HS-27A (cell line): ENCODE data around the gene CELF3.
"Not testable (repeated sequence)": the region's sequence is repeated elsewhere in the genome, so short reads cannot be mapped to it uniquely, and the experiment has no call there.

ENCODE experiments used
- DNase-seq: peaks from one replicate; pipeline ENCODE4 v3.0.0-alpha.2; 2012; ENCODE audit warnings: low read depth, missing footprints

The CELF3 gene

DNA sequence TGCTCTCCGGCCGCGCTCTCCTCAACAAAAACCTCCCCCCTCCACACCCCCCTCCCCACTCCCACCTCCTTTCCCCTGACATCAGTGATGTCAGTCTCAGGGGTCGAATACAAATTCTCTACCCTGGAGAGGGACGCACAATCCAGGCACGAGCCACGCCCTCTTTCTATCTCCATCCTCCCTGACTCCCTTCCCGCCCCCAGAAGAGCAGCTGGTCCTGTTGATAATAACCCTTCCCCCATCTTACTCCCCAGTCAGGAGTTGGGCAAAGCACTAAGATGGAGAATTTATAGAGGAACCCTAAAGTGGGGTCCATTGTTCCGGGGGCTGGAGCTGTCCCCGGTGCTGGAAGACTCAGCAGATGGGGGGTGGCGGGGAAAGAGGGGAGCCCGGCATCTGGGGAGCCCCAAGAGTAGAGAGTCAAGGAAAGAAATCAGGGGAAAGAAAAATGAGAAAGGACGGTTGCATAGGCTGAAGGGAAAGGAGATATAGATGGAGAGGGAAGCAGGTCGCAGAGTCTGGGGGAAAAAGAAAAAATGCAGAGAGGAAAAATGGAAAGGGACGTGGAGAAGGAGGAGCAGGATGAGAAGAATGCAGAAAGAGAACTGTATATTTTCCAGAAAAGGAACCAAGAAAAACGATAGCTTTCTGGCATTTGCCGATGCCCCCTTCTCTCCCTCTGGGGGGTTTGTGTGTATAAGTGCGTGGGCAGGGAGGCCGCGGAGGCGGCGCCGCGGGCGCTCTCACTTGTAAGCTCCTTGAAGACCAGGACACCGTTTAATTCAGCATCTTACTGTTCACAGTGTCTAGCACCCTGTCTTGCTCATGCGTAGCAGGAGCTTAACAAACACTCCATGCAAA is at the start of gene CELF3:
CELF3 (minus strand) TSS at position 33 of the 861 bp plus-strand sequence. CDS start 783 bp downstream, outside the sequence.
- no peak for DNase-seq

DNA sequence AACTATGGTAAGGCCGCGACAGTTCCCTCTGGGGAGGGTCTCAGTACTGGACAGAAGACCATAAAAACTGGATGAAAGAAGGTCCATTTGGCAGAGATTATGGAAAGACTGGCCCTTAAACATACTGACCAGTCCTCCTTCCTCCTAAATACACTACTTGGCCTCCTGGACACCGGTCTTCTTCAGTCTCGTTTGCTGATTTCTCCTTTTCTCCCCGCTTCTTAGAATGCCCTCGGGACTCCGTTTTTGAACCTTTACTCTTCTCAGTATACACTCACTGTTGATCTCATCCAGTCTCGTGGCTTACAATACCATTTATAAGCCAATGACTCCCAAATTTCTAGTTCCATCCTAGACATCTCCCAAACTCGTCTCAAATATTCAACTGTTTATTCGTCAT is 47.4 kb upstream of the CELF3 start:
- DNase-seq, result no peak

DNA sequence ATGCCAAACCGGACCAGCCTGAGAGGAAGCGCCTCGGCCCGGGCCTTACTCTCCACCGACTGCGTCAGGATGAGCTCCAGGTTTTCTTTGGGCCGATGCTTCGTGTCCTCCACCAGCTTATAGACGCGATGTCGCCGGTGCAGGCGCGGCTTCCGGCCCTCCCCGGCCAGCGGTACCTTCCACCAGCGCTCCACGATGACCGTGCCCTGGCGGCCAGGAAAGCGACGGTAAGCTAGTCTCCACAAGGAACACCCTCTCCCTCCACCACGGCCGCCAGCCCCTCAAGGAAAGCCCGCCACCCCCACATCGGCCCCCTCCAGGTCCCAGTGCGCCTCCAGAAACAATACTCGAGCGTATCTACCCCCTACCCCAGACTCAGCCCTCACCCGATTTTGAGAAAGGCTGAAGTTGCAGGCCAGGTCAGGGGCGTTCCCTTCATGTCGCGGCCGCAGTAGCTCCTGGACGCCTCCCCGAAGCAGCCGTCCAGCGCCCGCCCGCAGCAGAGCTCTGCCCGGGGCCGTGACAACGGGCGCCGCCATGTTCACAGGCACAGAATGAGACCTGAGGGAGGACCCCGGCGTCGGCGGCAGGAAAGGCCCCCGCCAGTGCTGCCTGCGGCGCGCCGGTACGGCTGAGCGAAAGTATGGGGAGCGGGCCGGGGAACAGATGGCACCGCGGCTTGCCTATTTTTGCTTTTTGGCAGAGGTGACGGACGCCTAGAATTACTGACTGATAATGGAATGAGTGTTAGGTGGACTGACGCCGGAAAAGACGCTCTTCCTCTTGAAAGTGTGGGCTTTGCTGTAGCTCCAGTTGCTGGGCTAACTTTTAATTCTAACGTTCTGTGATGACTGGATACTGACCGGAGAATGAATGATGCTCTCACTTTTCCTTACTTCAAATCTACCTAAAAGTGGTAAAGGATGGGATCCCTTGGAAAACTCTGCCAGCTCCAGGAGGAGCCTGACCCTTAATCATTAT is 46.6 kb upstream of the CELF3 start, which contains the start of gene MRPL9:
MRPL9 (minus strand) TSS at position 556 of the 981 bp plus-strand sequence; CDS start at position 539, 17 bp downstream.
- peak; percentile 29 for DNase-seq

DNA sequence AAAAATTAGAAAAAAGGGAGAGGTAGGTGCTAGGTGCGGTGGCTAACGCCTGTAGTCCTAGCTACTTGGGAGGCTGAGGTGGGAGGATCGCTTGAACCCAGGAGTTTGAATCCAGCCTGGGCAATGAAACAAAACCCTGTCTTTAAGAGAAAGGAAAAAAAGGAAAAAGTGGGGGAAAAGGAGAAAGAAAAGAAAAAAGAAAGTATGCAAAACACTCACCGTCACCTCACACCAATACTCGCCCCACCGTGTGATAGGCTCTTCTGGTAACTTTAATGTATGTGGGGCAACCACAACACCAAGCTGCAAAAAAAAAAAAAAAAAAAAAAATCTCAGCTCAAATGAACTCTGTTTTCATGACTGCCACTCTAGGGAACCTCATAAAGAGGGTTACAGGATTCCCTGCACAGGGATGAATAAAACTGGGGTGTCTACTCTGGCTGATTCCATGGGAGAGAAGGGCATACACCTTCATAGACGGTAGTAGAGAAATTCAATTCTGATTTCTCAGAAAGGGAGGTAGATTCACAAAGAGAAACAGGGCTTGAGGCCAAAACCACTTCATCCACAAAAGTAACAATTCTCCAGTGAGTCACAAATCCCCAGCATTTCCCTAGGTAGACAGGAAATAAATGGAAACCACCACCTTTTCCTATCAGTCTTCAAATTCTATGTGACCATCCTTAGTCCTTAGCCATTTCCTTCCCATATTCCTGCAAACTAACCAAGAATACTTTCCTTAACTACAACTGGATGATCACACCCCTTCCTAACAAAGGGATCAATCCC is 44.2 kb upstream of the CELF3 start:
- no peak for DNase-seq

DNA sequence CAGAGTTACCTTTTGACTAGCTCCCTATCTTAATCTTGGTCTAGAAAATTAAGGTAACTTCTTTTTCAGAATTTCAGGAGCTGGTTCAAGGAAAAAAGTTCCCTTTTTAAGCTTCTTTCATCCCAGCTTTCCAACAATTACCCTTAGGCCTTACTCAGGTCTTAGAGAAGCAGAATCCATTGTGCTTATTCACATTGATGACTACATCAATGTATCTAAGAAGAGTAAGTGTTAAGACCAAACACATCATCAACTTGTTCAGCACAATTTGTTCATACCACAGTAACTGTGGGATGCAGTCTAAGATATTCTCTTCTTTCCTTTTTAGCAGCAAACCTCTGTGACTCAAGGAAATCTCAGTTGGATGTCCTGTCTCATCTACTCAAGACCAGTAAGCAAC is 42.6 kb upstream of the CELF3 start:
- no peak for DNase-seq

DNA sequence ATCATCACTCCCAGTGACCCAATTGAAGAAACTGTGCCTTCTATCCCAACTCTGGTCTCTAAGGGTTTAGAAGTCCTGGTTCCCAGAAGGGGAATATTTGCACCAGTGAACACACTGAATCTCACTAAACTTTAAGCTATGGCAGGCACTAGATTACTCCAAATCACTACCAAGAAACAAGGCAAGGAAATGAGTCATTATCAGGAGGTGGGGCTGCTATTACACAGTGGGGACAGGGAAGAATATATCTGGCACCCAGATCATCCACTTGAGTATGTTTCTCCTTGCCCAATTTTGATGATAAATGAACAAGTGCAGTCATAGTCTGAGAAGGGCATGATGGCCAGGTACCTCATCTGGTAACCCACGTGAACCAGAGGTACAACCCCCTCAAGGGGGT is 39.7 kb upstream of the CELF3 start:
- no peak for DNase-seq

DNA sequence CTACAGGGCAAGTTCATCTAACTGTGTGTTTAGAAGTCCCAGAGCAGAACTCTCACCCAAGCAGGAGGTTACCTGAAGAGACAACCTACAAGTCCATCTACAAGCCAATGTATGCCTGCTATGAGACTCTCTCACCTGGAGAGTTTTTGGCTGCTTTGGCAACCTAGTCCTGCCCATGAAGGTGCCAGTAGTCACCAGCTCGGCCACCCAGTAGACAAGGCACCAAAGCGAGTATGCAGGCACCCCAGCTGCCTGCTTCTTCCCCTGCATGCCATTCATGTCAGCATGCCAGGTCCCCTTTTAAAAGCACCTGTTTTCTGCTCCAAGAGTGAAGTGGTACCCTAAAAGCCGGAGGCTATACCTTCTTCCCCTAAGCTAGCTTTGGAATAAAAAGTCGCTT is 24.9 kb upstream of the CELF3 start:
- DNase-seq, result no peak

DNA sequence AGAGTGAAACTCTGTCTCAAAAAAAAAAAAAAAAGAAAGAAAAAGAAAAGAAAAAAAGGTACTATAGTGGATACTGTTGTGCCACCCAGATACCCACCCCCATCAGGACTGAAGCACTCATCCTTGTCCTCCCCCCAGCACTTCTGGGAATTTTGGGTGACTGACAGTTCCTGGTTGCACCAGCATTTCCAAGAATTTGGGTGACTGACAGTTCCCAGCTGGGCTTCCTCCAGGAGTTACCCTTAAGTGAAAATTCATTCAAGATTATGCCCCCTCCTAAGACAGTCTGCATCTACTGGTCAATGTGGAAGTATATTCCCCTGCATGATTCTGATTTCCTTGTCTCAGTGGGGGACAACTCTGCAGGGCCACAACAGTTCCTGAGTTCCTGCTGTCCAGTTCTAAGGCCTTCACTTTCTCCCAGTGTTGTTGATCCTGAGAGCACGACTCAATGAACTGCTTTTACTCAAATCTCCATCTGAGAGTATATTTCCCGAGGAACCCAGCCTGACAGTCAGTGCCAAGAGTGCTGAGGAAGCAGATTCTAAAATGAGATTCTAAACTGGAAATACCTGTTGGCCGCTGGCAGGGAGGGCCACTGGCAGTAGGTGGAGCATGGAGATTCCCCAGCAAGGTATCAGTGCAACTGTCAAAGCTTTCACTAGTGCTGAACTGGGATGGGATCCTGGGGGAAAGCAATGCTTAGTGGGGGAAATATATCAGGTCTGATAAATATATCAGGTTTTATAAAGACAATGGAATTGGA is 23.2 kb upstream of the CELF3 start:
- DNase-seq, result no peak

DNA sequence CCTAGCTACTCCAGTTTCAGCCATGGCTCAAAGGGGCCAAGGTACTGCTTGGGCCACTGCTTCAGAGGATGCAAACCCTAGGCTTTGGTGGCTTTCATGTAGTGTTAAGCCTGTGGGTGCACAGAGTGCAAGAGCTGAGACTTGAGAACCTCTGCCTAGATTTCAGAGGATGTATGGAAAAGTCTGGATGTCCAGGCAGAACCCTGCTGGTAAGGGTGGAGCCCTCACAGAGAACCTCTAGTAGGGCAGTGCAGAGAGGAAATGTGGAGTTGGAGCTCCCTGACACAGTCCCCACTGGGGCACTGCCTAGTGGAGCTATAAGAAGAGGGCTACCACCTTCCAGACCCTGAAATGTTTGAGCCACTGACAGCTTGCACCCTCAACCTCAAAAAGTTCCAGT is 20.9 kb upstream of the CELF3 start:
- no peak for DNase-seq

DNA sequence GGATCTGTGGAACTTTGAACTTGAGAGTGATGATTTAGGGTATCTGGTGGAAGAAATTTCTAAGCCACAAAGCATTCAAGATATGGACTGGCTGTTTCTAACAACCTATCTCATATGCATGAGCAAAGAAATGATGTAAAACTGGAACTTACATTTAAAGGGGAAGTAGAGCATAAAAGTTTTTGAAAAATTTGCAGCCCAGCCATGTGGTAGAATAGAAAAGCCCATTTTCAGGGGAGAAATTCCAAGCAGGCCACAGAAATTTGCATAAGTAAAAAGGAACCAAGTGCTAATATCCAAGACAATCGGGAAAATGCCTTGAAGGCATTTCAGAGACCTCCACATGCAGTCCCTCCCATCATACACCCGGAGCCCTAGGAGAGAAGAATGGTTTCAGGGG is 20.4 kb upstream of the CELF3 start:
- DNase-seq, result no peak

DNA sequence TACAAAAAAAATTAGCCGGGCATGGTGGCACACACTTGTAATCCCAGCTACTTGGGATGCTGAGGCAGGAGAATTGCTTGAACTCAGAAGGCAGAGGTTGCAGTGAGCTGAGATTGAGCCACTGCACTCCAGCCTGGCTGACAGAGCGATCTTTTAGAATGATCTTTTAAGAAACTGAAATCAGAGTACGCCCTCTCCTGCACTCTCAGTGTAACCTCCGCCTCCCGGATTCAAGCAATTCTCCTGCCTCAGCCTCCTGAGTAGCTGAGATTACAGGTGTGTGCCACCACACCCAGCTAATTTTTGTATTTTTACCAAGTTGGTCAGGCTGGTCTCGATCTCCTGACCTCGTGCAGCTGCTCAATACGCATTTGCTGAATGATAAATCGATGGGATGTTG is 17.4 kb upstream of the CELF3 start:
- not testable (repeated sequence) for DNase-seq

DNA sequence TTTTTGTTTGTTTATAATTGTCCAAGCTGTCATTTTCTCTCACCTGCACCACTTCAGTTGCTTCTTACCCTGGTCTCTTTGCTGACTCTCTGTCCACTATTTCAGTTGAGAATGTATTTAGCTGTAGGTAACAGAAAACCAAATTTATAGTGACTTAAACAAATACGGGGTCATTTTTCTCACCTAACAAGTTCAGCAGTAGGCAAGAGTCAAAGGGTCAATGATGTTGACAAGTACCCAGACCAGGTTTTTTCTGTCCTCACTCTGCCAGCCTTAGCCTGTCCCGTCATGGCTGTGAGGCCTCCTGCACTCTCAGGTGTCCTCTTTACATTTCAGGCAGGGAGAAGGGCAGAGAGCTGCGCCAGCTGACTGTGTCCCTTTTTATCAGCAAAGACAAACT is 16.5 kb upstream of the CELF3 start:
- DNase-seq, result no peak

DNA sequence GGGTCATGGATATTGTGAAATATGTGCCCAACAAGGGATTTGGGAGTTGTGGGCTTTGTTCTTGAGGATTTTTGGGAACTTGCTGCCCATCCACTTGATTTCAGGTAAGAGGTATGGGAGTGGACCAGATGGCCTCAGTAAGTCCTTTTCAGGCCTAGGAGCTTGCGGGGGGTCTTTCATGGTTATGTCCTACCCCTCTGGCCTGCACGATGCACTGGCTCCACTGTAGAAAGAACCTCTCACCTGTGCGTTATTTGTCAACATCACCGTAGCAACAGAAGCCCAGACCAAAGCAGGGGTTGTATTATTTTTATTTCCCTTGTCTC is 13.3 kb upstream of the CELF3 start:
- DNase-seq, result no peak

DNA sequence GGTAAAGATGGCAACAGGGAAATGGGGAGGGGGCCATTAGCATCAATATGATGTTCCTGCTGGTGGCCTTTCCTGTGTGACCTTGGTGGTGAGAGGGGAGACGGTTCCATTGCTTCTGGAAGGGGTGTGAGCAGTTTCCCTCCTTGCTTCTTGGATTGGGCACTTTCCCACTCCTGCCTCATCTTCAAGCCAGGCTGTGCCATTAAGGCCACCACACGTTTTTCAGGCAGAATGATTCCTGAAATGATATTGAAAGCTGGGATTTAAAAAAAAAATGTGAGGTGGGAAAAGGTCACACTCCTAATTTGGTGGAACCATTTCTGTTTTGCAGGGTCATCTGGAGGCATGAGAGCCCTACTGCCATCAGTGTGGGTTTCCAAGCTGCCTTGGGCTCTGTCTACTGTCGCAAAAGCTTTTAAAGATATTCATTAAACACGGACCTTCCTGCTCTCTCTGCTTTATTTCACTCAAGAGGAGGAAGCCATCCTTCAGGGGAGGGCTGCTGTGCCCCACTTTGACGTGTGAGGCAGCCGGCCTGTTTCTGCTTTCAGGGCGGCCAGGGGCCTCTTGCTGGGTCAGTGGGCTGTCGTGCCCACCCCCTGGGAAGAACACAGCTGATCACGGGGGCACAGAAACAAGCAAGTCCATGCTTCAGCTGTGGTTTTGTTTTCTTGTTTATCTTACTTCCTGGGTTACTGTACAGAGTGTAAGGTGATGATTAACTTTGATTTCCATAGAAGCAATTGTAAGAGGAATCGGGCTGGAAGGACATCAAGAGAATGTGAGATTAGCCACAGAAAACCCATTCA is 12.8 kb upstream of the CELF3 start:
- no peak for DNase-seq

DNA sequence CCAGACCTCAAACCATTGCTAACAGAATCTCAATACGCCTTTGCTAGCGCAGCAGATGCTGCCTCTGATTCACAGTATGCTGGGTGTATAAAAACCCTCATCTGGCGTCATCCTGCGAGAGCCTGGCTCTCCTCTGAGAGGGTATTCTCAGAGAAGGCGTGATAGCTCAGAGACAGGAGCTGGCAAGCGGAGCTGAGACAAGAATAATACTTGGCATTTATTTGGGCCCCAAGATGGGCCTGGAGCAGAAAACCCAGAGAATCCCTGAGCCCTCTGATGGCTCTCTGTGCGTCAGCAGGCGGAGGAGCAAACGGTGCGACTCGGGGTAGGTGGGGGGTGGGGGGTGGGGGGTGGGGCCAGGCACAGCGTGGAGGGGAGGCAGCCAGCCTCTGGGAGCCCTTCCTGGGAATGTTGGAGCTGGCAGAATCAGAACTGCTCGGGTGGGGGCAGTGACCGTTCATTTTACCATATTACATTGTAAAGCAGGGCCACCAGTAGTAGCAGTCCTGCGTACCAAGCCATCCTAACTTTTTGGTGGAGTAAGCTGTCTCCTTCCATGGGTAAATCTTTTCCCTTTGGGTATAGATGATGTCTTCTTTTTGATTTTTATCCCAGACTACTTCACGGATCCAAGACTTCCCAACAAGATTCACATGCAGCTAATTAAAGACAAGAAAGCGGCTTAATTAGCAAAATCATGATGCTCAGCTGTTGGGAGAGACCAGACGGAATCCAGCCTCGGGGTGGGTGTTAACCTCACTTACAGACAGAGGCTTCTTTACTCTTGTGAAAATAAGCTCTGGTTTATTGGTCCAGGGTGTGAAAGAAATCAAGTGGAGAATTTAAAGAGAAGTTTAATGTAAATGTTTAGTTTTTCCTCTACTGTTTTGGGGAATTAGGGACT is 11.8 kb upstream of the CELF3 start:
- no peak for DNase-seq

DNA sequence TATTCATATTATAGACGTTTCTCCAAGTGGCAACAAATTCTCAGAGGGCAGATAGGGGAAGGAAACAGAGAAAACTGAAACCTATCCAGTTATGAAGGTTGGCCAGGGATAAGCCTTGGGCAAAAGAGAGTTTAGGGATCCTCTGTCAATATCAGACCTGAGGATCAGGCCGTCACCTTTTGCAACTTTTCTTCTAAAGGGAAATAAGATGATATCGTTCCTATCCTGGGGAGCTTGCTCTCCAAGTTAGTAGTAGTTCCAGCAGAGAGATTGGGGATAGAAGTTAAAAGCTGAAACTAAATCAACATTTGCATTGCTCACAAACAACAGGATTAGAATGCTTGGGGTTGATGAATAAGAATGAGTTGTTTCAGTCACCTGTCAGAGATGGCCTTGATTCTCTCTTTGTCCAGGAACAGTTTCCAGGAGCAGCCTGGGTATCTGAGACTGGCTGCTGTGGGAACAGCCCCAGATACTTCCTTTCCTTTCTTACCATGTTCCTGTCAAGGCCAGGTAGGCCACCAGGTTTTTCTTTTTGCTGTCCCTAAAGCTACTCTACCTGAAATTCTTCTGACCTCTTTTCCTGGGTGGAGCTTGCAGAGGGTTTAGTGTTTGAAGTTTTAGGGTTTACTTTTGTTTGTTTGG is 7.2 kb upstream of the CELF3 start:
- DNase-seq, result no peak

DNA sequence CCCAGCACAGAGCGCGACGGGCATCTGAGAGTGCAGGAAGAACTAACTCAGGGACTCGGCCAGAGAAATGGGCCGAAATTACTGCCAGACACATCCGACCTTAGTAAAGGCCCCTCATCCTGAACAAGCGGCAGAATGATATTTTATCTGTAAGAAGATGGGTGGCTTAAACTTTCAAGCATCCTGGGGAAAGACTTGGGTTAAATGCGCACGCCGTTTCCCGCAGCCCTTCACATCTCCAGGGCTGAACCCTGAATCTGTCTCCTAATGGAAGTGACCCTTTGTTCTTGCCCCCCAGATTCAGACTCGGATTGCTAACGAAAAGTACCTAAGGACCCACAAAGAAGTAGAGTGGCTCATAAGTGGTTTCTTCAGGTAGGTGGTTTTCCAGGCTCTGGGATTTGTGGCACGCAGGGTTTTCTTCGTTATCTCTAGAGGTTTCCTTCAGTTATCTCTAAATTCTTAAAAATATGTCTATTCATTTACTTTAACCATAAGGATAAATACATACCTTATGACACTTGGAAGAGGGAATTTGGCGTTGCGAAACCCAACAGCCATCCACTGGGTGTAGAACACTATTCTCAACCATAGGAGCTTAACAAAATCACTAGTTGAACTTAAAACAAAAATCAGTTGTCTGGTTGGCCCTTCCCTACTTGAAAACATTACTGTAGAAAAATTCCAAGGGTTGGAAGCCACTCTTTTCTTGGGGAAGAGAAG is 5.3 kb upstream of the CELF3 start:
- no peak for DNase-seq
